GM12875 (cell line): Measurements from ENCODE around the gene LRIF1.
A peak's percentile ranks its signal among the peaks of the same experiment; 100 is the strongest.
"Not testable (repeated sequence)": the region's sequence is repeated elsewhere in the genome, so short reads cannot be mapped to it uniquely, and the experiment has no call there.

Source experiments
- H3K4me3 ChIP-seq: one replicate; pipeline ENCODE4 v1.5.1; 2011; ENCODE audit warnings: low read depth, low read length, control low read depth
- CTCF ChIP-seq: IDR thresholded peaks from 2 replicates; pipeline ENCODE4 v1.5.1; 2011; ENCODE audit warnings: low read depth, mild to moderate bottlenecking, control low read depth, inconsistent platforms, low read length, moderate library complexity, borderline replicate concordance; ENCODE audit not compliant: insufficient read depth

The LRIF1 gene

GRCh38 chr1:110963691-110964454, at the start of gene LRIF1:
TSS of gene LRIF1 (minus strand) at chr1:110963922. CDS start at chr1:110963688, 234 bp downstream.
- TF ChIP-seq CTCF: peak; percentile 55
- H3K4me3 ChIP-seq: peak within 1 kb of the TSS; percentile 72

GRCh38 chr1:111008031-111008430, 44.3 kb upstream of the LRIF1 start:
- no peak for TF ChIP-seq CTCF
- no peak overlapping the region for H3K4me3 ChIP-seq

- no peak overlapping the region for H3K4me3 ChIP-seq
- TF ChIP-seq CTCF: no peak
These were observed 42.8 kb upstream of the LRIF1 start for GRCh38 chr1:111006556-111006955.

GRCh38 chr1:110999607-111000006, 35.9 kb upstream of the LRIF1 start:
- H3K4me3 ChIP-seq: not testable (repeated sequence)

GRCh38 chr1:110992329-110992728, 28.6 kb upstream of the LRIF1 start:
- peak; percentile 14; the same call in 1 of the 2 replicates for TF ChIP-seq CTCF
- H3K4me3 ChIP-seq: not testable (repeated sequence)

GRCh38 chr1:110991295-110991694, 27.6 kb upstream of the LRIF1 start:
- H3K4me3 ChIP-seq: not testable (repeated sequence)

GRCh38 chr1:110990541-110990940, 26.8 kb upstream of the LRIF1 start:
- TF ChIP-seq CTCF: no peak
- H3K4me3 ChIP-seq: no peak overlapping the region

GRCh38 chr1:110986407-110986891, 22.7 kb upstream of the LRIF1 start:
- H3K4me3 ChIP-seq: no peak overlapping the region
- no peak for TF ChIP-seq CTCF
